GM18858 (cell line): ENCODE results near the gene TES.

Source experiments
- ATAC-seq: cut with Tn5 transposase; IDR thresholded peaks from one replicate; pipeline ENCODE4 v1.9.1; 2021; ENCODE audit not compliant: unreplicated experiment

The TES gene

DNA sequence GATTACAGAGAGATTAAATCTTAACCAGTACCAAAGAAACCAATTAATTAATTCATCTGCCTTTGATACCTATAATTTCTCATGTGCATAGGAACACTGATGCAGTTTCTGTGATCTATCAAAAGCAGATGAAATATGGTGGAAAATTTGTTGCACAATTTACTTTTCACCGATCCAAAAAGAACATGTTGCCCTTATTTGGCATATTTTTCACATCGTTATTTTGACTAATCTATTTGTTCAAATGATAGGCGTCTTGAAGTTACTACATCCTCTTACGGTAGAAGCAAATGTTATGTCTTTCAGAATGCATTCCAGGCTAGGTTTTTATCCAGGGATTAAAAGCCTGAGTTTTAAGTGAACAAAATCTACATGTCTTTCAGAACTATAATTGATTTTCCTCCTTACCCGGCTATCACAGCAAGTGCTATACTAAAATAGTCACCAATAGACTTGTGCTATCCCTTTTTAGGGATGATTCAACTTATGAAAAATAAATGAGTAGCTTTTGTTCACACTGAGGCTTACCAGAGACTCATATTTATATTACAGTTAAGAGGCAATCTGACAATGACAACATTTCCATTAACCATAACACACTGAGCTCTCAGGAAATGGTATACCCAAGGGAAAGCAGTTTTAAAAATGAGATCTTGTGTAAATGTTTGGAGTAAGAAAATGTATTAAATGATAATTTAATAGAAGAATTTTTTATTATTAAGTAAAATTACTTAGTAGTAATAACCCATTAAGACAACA, 16.8 kb upstream of the TES start:
- ATAC-seq = no peak

- ATAC-seq = no peak
These were observed 16.2 kb upstream of the TES start for GRCh38 chr7:116194115-116194514.

GRCh38 chr7:116195451-116195850, 14.9 kb upstream of the TES start:
- ATAC-seq = no peak

DNA sequence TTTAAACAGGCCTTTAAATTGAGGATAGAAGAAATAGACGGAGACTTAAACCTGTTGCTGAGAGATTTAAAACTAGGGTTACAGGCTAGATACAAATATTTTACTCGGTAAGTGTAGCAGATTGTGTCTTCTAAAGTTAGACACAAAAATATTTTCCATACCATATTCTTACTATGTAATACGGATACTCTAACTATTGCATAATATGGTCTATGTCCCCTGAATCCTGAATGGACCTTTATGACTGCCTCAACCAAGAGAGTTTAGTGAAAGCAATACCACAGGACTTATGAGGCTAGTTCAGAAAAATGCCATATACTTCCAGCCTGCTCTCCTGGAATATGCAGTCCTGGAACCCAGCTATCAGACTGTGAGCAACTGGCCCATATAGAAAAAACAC, 13.4 kb upstream of the TES start:
- no peak for ATAC-seq

DNA sequence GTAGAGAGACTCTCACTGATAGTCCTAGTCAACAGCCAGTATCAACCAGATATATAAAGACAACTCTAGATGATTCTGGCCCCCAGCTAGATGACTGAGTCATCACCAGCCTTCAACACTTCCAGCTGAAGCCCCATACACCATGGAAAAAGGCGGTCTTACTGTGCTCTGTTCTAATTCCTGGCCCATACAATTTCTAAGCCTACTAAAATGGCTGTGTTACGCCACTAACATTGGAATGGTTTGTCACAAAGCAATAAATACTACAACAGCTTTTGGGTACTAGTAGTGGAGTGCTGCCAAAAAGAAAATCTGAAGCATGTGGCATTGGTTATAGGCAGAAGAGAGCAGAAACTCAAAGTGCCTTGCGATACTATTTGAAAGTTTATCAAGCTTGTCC, 13.0 kb upstream of the TES start:
- ATAC-seq = no peak

- no peak for ATAC-seq
These were observed 11.5 kb upstream of the TES start for GRCh38 chr7:116198748-116199410.

GRCh38 chr7:116200963-116201362, 9.4 kb upstream of the TES start:
- ATAC-seq = no peak

- ATAC-seq = no peak
These were observed 4.2 kb upstream of the TES start for GRCh38 chr7:116206141-116206540.

GRCh38 chr7:116208919-116209318, 1.4 kb upstream of the TES start:
- no peak for ATAC-seq

DNA sequence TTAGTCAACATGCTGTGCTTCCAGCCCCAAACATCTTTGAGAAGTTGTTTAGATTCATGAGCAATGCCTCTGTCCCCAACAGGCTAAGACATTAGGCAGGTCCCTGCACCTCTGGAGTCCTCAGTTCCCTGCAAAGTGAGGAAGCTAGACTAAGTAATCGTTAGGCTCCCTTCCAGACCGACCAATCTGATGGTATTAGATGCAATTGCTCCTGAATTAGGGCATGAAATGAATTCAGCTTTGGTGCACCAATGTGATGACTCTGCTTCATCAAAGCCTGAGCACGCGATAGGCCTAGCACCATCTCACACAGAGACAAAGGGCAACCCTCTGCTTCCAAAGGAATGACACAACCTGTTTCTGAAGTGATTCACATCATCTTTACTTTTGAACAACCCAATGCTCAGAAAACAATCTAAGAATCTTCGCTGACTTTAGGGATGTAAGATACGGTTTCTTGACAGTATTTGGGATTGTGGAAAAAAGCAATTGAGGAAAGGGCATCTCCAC, 723 bp upstream of the TES start:
- ATAC-seq = no peak

DNA sequence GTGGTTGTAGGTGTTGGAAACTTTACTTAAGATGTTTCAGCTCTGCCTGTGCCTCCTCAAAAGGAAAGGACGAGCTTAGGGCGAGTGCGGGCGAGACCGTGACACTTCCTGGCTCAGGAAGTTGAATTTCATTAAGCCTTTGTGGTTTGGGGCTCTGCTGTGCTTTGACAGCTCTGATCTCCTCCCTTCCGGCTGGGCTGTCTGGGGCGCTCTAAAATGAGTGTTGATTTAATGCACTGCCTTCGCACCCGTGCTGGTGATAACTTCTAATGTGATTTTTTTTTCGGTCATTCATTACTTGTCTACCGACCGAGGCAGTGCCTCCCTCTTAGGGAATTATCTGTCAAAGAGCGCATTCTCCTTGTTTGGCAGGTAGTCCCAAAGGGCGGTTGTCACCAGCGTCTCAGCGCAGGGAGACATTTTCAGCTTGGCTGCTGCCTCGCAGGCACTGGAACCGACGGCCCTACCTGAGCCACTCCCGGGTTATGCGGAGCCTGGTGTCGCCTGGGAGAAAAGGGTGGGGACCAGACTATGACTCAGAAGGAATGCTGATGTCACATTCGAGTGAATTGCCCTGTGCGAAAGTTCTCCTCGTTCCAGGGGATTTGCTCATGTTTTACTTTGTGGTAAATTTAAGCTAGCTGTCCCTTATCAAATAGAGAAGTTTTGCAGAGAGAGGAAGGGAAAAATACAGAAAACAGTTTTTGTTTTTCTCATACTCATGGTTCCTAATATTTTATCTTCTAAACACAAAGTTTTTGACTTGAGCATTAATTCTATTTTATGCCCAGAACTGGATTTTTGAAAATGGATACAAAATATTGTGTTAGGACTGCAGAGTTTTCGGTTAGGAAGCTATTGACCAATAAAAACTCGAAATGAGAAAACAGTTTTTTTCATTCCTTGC, 920 bp downstream of the TES start:
- ATAC-seq = peak; percentile 56

GRCh38 chr7:116211913-116212596, 1.7 kb downstream of the TES start:
- ATAC-seq = no peak

DNA sequence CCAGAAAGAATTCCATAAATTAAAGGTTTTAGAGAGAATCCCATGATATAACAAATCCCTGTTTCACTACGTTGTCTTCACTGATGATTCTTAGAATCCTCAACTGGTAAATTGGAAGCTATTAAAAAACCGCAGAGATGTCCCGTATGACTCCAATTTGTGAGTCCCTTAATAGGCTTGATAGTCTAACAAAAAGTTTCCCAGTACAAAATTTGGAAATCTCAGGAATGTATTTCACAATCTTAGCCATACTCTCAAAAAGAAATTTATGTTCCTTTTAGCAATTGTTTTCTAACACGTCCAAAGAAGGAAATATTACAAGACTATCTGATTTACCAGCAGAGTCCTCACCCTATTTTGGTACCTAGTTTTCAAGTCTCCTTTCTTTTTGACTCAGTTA, 2.5 kb downstream of the TES start:
- no peak for ATAC-seq

DNA sequence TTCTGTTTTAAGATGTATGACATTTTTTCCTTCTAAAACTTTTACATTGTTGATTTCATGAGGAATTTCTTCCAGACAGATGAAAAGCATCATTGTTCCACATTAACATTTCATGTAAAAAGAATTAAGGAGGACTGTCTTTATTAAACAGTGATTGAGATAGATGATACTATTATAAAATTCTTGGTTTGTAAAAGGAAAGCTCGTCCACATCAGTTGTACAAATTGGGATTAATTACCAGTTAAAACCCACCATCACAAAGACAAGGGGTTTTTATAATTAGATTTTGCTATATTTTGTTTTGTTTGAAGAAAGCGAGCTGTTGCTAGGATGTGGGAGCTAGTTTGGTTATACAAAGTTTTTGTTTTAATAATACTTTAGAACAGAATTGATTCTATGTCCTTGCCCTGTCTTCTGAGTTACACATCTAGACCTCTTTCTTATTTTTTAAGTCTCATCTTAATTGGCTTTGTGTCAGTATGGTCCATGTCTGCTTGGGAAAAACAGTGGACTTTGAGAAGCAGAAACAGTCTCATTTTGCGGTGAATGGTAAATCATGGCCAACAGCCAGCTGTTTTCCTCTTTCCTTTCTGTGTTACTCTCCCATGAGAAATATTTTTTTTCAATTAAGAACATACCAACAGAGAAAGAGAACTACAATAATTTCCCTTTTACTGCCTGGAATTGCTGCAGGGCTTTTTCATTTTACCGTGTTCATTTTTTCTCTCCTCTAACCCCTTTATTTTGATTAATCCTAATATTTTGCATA, 3.2 kb downstream of the TES start:
- ATAC-seq = no peak

GRCh38 chr7:116214921-116215320, 4.6 kb downstream of the TES start:
- no peak for ATAC-seq

- ATAC-seq = no peak
These were observed 5.2 kb downstream of the TES start for GRCh38 chr7:116215551-116215950.

DNA sequence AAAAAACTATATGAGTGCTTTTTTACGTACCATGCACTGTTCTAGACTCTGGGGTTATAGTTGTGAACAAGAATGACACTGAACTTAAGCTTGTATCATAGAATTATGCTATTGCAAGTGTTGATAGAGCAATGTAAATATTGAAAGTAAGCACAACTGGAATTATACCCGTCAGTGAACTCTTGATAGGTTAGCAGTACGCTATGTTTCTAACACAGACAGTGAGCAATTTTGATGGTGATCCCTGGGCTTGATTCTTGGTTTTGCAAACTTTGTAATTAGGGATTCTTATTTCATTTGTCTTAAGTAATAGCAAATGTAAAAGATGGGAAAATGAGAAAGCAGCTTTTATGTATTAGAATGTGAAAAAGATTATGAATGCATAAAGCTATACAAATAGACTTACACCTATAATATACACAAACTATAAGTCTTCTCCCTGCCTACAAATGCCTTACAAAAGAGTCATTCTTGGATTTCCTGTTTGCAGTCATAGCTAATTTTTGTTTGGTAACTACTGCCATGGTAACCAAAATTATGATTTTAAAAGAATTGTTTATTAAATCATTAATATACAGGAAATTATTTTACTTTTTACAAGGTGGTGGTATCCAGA, 6.7 kb downstream of the TES start:
- peak; percentile 38 for ATAC-seq

- no peak for ATAC-seq
These were observed 7.8 kb downstream of the TES start for GRCh38 chr7:116218051-116218645.

GRCh38 chr7:116218747-116219146, 8.4 kb downstream of the TES start:
- ATAC-seq = no peak
